HL-60 (cell line): ENCODE measurements around the gene SLC66A3.

Experiments
- DNase-seq, 2 experiments: peaks; one replicate each; pipeline ENCODE4 v3.0.0-alpha.2; 2010 to 2020; ENCODE audit warnings: low read depth in 1 of 2, low spot score in 1 of 2
- H3K27ac ChIP-seq: fragments of 250-450 bp; sonication (Bioruptor Pico); replicated peaks from 2 replicates; pipeline ENCODE4 v1.5.1; 2020; ENCODE audit warnings: mild to moderate bottlenecking, moderate library complexity
- H3K27me3 ChIP-seq: fragments of 250-450 bp; sonication (Bioruptor Pico); 2 replicates; pipeline ENCODE4 v1.5.1; 2021; ENCODE audit warnings: mild to moderate bottlenecking, moderate library complexity; ENCODE audit not compliant: insufficient read depth, poor library complexity, severe bottlenecking
- H3K4me3 ChIP-seq: replicated peaks from 2 replicates; pipeline ENCODE4 v1.5.1; 2011; ENCODE audit warnings: mild to moderate bottlenecking, control low read depth, low read length; ENCODE audit not compliant: insufficient read depth
- CTCF ChIP-seq: IDR thresholded peaks from one replicate; pipeline ENCODE4 v1.5.1; 2011; ENCODE audit warnings: low read length, control low read depth, inconsistent platforms; ENCODE audit not compliant: insufficient read depth
- GABPA ChIP-seq: IDR thresholded peaks from 2 replicates; pipeline ENCODE4 v1.6.1; 2012; ENCODE audit warnings: low read depth
- POLR2AphosphoS5 ChIP-seq: IDR thresholded peaks from 2 replicates; pipeline ENCODE4 v1.6.1; 2012; ENCODE audit warnings: low read depth
- REST ChIP-seq: IDR thresholded peaks from 2 replicates; pipeline ENCODE4 v1.6.1; 2012; ENCODE audit warnings: low read depth; ENCODE audit not compliant: insufficient replicate concordance
- SPI1 ChIP-seq: IDR thresholded peaks from 2 replicates; pipeline ENCODE4 v1.6.1; 2012; ENCODE audit warnings: low read depth, mild to moderate bottlenecking, borderline replicate concordance

The SLC66A3 gene

GRCh38 chr2:11123856-11124759 is 31.2 kb upstream of the SLC66A3 start:
- no peak overlapping the region for H3K27ac ChIP-seq
- H3K4me3 ChIP-seq, result no peak overlapping the region
- no peaks in the 10 kb centered on the region for H3K27me3 ChIP-seq
- DNase-seq, result peak; percentile 47 to 51
- TF ChIP-seq REST, result no peak
- no peak for TF ChIP-seq SPI1
- peak; percentile 84 for TF ChIP-seq CTCF

GRCh38 chr2:11124760-11125068 is 30.6 kb upstream of the SLC66A3 start:
- peaks cover under 1% of the 10 kb centered on the region for H3K27me3 ChIP-seq
- no peak overlapping the region for H3K27ac ChIP-seq

More at GRCh38 chr2:11124760-11125068, 30.6 kb upstream of the SLC66A3 start:
- TF ChIP-seq POLR2AphosphoS5 (no peak), GABPA (no peak), REST (no peak), CTCF (no peak), SPI1 (no peak)
- no peak for DNase-seq
- H3K4me3 ChIP-seq, result no peak overlapping the region
